Trophoblast cell (in vitro differentiated cells and primary cell): ENCODE data around the gene PARVB.

ENCODE experiments used
- DNase-seq, 2 donors: peaks; one replicate each; pipeline ENCODE4 v3.0.0-alpha.2; 2016
- H2AFZ ChIP-seq: 2 replicates; pipeline ENCODE4 v1.6.1; 2013; ENCODE audit warnings: low read length, moderate library complexity, mild to moderate bottlenecking; ENCODE audit not compliant: insufficient read depth, poor library complexity
- H2AK5ac ChIP-seq: 2 replicates; pipeline ENCODE4 v1.6.1; 2013; ENCODE audit warnings: mild to moderate bottlenecking, low read length
- H2BK120ac ChIP-seq: 2 replicates; pipeline ENCODE4 v1.6.1; 2013; ENCODE audit warnings: low read length, mild to moderate bottlenecking, moderate library complexity; ENCODE audit not compliant: insufficient read depth, poor library complexity
- H2BK12ac ChIP-seq: 2 replicates; pipeline ENCODE4 v1.6.1; 2013; ENCODE audit warnings: mild to moderate bottlenecking, low read length, moderate library complexity
- H2BK5ac ChIP-seq: 2 replicates; pipeline ENCODE4 v1.6.1; 2013; ENCODE audit warnings: low read length, low read depth, moderate library complexity, mild to moderate bottlenecking; ENCODE audit not compliant: poor library complexity
- H3K14ac ChIP-seq: 2 replicates; pipeline ENCODE4 v1.6.1; 2013; ENCODE audit warnings: mild to moderate bottlenecking, low read length
- H3K18ac ChIP-seq: 2 replicates; pipeline ENCODE4 v1.6.1; 2013; ENCODE audit warnings: mild to moderate bottlenecking, low read length
- H3K23ac ChIP-seq: 2 replicates; pipeline ENCODE4 v1.6.1; 2013; ENCODE audit warnings: low read length
- H3K27ac ChIP-seq: 2 replicates; pipeline ENCODE4 v1.5.1; 2013; ENCODE audit warnings: low read depth, mild to moderate bottlenecking, inconsistent platforms, low read length, moderate library complexity
- H3K27me3 ChIP-seq: 2 replicates; pipeline ENCODE4 v1.6.1; 2013; ENCODE audit warnings: inconsistent platforms, mild to moderate bottlenecking, low read length, moderate library complexity; ENCODE audit not compliant: insufficient read depth
- H3K36me3 ChIP-seq, 2 experiments: 1 replicate in 1 of 2; 2 replicates in 1 of 2; pipeline ENCODE4 v1.6.1; 2013; ENCODE audit warnings: low read length in 2 of 2, mild to moderate bottlenecking in 2 of 2, moderate library complexity in 1 of 2; ENCODE audit not compliant: insufficient read depth in 2 of 2, control insufficient read depth in 1 of 2
- H3K4ac ChIP-seq: 2 replicates; pipeline ENCODE4 v1.6.1; 2013; ENCODE audit warnings: low read depth, mild to moderate bottlenecking, low read length, moderate library complexity
- H3K4me1 ChIP-seq, 2 experiments: 1 replicate in 1 of 2; 2 replicates in 1 of 2; pipeline ENCODE4 v1.6.1; 2013; ENCODE audit warnings: low read length in 2 of 2, mild to moderate bottlenecking in 2 of 2, moderate library complexity in 1 of 2; ENCODE audit not compliant: insufficient read depth in 2 of 2, control insufficient read depth in 1 of 2
- H3K4me2 ChIP-seq: 2 replicates; pipeline ENCODE4 v1.6.1; 2013; ENCODE audit warnings: inconsistent platforms, mild to moderate bottlenecking, low read length, moderate library complexity
- H3K4me3 ChIP-seq: 2 replicates; pipeline ENCODE4 v1.5.1; 2013; ENCODE audit warnings: mild to moderate bottlenecking, low read depth, low read length, inconsistent platforms
- H3K79me1 ChIP-seq: one replicate; pipeline ENCODE4 v1.6.1; 2013; ENCODE audit warnings: low read length
- H3K79me2 ChIP-seq: 2 replicates; pipeline ENCODE4 v1.6.1; 2013; ENCODE audit warnings: low read length, mild to moderate bottlenecking; ENCODE audit not compliant: control insufficient read depth, insufficient read depth, poor library complexity
- H3K9ac ChIP-seq: 2 replicates; pipeline ENCODE4 v1.6.1; 2013; ENCODE audit warnings: mild to moderate bottlenecking, low read length
- H3K9me3 ChIP-seq: 2 replicates; pipeline ENCODE4 v1.6.1; 2013; ENCODE audit warnings: low read depth, mild to moderate bottlenecking, control low read depth, inconsistent platforms, low read length; ENCODE audit not compliant: insufficient read depth
- H4K12ac ChIP-seq: 2 replicates; pipeline ENCODE4 v1.6.1; 2013; ENCODE audit warnings: low read depth, mild to moderate bottlenecking, low read length, moderate library complexity
- H4K8ac ChIP-seq: 2 replicates; pipeline ENCODE4 v1.6.1; 2013; ENCODE audit warnings: low read depth, mild to moderate bottlenecking, low read length, moderate library complexity
- H4K91ac ChIP-seq: one replicate; pipeline ENCODE4 v1.6.1; 2013; ENCODE audit warnings: low read depth, mild to moderate bottlenecking, low read length, moderate library complexity
- WGBS: extraction: QIAGEN DNeasy Blood & Tissue Kit; methylation state at CpG from one replicate; pipeline ENCODE4 v1.1.7; 2013; ENCODE audit warnings: missing lambda C conversion rate; ENCODE audit not compliant: insufficient read length, insufficient coverage; ENCODE audit errors: extremely low coverage; 5-methylcytosine and 5-hydroxymethylcytosine counted together

The PARVB gene

GRCh38 chr22:44218071-44218470 lies 194.0 kb downstream of the PARVB start:
- no peak for DNase-seq
- Histone ChIP-seq H4K12ac (no peak overlapping the region), H3K79me2 (no peaks in the 10 kb centered on the region), H3K4me3 (no peak overlapping the region), H2BK5ac (no peak overlapping the region), H3K36me3 (no peaks in the 10 kb centered on the region), H2BK12ac (no peak overlapping the region), H4K91ac (no peak overlapping the region), H3K27ac (no peak overlapping the region), H3K4me1 (no peaks in the 10 kb centered on the region), H3K4ac (no peak overlapping the region), H3K23ac (no peak overlapping the region), H3K27me3 (no peaks in the 10 kb centered on the region), H2AK5ac (no peak overlapping the region), H3K4me2 (no peak overlapping the region), H2AFZ (no peak overlapping the region), H3K79me1 (no peaks in the 10 kb centered on the region), H2BK120ac (no peak overlapping the region), H3K9ac (no peak overlapping the region), H3K14ac (no peak overlapping the region), H3K18ac (no peak overlapping the region), H3K9me3 (peaks cover 10% of the 10 kb centered on the region), H4K8ac (no peak overlapping the region)
- no CpG with 5 or more reads among the region's 6 CpGs for WGBS

- Histone ChIP-seq H3K4me1 (no peaks in the 10 kb centered on the region), H3K27me3 (no peaks in the 10 kb centered on the region), H3K4ac (no peak overlapping the region), H3K9ac (no peak overlapping the region), H3K18ac (no peak overlapping the region), H4K12ac (no peak overlapping the region), H2BK120ac (no peak overlapping the region), H3K23ac (no peak overlapping the region), H3K36me3 (no peaks in the 10 kb centered on the region), H3K9me3 (peaks cover 10% of the 10 kb centered on the region), H3K79me1 (no peaks in the 10 kb centered on the region), H3K4me3 (no peak overlapping the region), H4K8ac (no peak overlapping the region), H2BK12ac (no peak overlapping the region), H4K91ac (no peak overlapping the region), H2AK5ac (no peak overlapping the region), H2BK5ac (no peak overlapping the region), H3K79me2 (no peaks in the 10 kb centered on the region), H3K27ac (no peak overlapping the region), H2AFZ (no peak overlapping the region), H3K14ac (no peak overlapping the region), H3K4me2 (no peak overlapping the region)
- WGBS: no CpG with 5 or more reads among the region's 21 CpGs
- no peak for DNase-seq
These were observed 195.2 kb downstream of the PARVB start for GRCh38 chr22:44219101-44219870.

- Histone ChIP-seq H3K9me3 (peaks cover 6% of the 10 kb centered on the region), H2BK5ac (no peak overlapping the region), H3K36me3 (no peaks in the 10 kb centered on the region), H3K4me3 (no peak overlapping the region), H3K18ac (no peak overlapping the region), H3K27ac (no peak overlapping the region), H3K4me2 (no peak overlapping the region), H2AK5ac (no peak overlapping the region), H3K4me1 (no peaks in the 10 kb centered on the region), H3K23ac (no peak overlapping the region), H2AFZ (no peak overlapping the region), H2BK120ac (no peak overlapping the region), H4K91ac (no peak overlapping the region), H3K79me1 (no peaks in the 10 kb centered on the region), H4K8ac (no peak overlapping the region), H3K79me2 (no peaks in the 10 kb centered on the region), H3K27me3 (no peaks in the 10 kb centered on the region), H4K12ac (no peak overlapping the region), H2BK12ac (no peak overlapping the region), H3K14ac (no peak overlapping the region), H3K9ac (no peak overlapping the region), H3K4ac (no peak overlapping the region)
- no CpG with 5 or more reads among the region's 23 CpGs for WGBS
- DNase-seq: no peak
These were observed 196.9 kb downstream of the PARVB start for GRCh38 chr22:44220727-44221680.

GRCh38 chr22:44221710-44222475 lies 197.8 kb downstream of the PARVB start:
- no peak overlapping the region for H3K4me3 ChIP-seq
- no peak overlapping the region for H3K18ac ChIP-seq
- H4K91ac ChIP-seq: no peak overlapping the region
- H3K4me2 ChIP-seq: no peak overlapping the region
- H2AFZ ChIP-seq: no peak overlapping the region
- no peak overlapping the region for H2BK120ac ChIP-seq
- no peak overlapping the region for H4K12ac ChIP-seq
- H3K36me3 ChIP-seq: no peaks in the 10 kb centered on the region
- no peak overlapping the region for H2BK12ac ChIP-seq
- no peak for DNase-seq
- no CpG with 5 or more reads among the region's 11 CpGs for WGBS
- no peaks in the 10 kb centered on the region for H3K79me1 ChIP-seq
- H3K4ac ChIP-seq: no peak overlapping the region
- H3K9ac ChIP-seq: no peak overlapping the region
- no peaks in the 10 kb centered on the region for H3K79me2 ChIP-seq
- no peak overlapping the region for H3K23ac ChIP-seq
- H3K27ac ChIP-seq: no peak overlapping the region
- no peak overlapping the region for H2BK5ac ChIP-seq
- no peak overlapping the region for H2AK5ac ChIP-seq
- H3K9me3 ChIP-seq: peaks cover 6% of the 10 kb centered on the region
- H3K4me1 ChIP-seq: no peaks in the 10 kb centered on the region
- no peaks in the 10 kb centered on the region for H3K27me3 ChIP-seq
- H3K14ac ChIP-seq: no peak overlapping the region
- H4K8ac ChIP-seq: no peak overlapping the region
